Measurements from ENCODE around the gene TRABD2B.

The TRABD2B gene

DNA sequence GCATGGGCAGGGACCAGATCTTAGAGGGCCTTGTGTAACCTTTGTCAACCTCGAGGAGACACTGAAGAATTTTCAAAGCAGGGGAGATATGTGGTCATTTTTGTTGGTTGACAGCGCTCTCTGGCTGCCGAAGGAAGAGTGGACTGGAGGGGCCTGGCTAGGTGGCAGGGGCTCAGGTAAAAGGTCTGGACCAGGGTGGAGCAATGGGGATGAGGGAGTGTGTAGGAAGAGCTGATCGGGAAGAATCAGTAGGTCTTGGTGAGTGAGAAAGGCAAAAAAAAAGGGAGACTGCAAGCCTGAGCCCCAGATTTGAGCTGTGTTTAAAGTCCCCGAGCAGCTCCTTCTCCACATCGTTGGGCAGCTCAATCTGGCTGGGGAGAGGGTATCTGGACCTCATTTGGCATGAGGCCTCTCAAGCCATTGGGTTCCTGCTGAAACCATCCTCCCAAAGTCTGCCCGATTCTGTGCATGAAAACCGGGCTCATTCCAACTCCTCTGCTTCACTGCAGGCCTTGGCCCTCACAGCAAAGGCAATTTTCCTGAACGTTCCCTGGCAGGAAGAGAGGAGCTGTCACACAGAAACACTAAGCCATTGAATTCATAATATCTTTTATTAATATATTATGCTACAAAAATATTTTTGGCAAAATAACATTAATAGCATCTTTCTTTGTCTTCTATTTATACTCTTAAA lies 237.1 kb downstream of the TRABD2B start:
- no peak for DNase-seq (ENCODE audit: low read depth)
- no peak overlapping the region for H3K4me3 ChIP-seq (ENCODE audit: low read depth, low read length)
- TF ChIP-seq, protein P1, sequence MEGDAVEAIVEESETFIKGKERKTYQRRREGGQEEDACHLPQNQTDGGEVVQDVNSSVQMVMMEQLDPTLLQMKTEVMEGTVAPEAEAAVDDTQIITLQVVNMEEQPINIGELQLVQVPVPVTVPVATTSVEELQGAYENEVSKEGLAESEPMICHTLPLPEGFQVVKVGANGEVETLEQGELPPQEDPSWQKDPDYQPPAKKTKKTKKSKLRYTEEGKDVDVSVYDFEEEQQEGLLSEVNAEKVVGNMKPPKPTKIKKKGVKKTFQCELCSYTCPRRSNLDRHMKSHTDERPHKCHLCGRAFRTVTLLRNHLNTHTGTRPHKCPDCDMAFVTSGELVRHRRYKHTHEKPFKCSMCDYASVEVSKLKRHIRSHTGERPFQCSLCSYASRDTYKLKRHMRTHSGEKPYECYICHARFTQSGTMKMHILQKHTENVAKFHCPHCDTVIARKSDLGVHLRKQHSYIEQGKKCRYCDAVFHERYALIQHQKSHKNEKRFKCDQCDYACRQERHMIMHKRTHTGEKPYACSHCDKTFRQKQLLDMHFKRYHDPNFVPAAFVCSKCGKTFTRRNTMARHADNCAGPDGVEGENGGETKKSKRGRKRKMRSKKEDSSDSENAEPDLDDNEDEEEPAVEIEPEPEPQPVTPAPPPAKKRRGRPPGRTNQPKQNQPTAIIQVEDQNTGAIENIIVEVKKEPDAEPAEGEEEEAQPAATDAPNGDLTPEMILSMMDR (IDR thresholded peaks at IDR 0.05; ENCODE audit: control insufficient read depth, extremely low read depth, insufficient read depth): no peak

DNA sequence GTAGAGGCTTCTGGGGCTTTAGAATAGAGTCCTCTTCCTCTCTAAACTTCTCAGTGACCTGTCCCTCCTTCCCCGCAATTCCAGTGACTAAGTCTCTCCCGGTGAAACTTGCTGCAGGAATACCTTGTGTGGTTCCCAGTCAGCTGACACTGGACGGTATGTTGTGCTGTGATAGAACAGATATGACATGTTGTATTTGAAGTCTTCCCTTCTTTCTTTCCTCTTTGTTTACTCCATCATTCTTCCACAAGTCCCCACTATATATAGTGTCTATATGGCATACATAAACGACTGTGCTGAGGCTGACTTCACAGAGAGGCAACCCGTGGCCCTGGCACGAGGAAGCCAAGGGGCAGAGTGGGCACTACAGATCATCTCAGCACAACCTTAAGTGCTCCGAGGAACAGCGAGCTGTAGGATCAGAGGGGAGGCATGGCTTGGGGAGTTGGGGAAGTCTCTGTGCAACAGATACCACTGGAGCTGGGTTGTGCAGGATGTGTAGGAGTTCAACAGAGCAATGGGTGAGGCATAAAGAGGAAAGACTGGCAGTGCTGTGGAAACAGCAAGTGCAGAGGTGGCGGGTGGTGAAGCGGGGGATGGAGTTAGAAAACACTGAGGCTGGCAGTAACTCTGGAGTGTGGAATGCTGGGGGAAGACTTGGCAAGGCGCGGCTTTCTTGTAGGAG lies 237.8 kb downstream of the TRABD2B start:
- no peak for DNase-seq (ENCODE audit: low read depth)
- TF ChIP-seq, protein P1 (IDR thresholded peaks at IDR 0.05; ENCODE audit: control insufficient read depth, extremely low read depth, insufficient read depth): no peak
- H3K4me3 ChIP-seq (ENCODE audit: low read depth, low read length): no peak overlapping the region

DNA sequence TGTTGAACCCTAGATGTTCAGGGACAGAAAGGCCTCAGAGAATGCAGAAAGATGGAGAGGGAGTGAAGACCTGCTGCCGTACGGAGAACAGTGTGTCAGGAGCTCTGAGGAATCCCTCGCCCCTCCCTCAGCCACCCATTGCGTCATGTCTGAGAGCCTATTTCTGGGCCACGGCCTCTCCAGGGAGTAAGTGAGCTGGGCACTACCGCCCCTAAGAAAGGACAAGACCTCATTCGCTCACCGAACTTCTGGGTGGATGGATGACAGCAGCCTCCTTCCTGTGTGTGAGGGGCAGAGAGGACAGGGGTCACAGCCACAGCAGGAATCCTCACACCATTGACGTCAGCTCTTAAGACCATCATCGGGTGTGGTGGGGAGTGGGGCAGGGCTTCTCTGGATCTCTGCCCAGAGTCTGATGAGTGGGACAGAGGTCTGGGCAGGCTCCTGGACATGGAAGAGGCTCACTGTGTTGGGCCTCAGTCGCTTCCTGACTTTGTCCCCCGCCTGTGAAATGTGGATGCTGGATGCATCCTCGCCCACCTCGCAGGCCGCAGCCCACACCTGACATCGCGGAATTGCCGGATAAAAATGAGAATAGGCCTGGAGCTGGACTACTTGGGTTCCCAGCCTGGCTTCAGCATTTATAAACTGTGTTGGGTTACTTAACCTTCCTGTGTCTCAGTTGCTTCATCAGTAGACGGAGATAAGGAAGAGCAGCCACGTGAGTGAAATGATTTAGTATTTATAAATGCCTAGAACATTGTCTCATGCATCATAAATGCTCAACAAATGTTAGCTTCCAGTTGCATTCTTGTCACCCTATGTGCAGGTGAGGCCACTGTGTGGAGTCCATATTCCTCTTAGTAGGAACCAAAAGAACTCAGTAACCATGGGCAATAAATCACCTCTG lies 238.6 kb downstream of the TRABD2B start:
- no peak overlapping the region for H3K4me3 ChIP-seq (ENCODE audit: low read depth, low read length)
- TF ChIP-seq, protein P1 (IDR thresholded peaks at IDR 0.05; ENCODE audit: control insufficient read depth, extremely low read depth, insufficient read depth): no peak
- no peak for DNase-seq (ENCODE audit: low read depth)

DNA sequence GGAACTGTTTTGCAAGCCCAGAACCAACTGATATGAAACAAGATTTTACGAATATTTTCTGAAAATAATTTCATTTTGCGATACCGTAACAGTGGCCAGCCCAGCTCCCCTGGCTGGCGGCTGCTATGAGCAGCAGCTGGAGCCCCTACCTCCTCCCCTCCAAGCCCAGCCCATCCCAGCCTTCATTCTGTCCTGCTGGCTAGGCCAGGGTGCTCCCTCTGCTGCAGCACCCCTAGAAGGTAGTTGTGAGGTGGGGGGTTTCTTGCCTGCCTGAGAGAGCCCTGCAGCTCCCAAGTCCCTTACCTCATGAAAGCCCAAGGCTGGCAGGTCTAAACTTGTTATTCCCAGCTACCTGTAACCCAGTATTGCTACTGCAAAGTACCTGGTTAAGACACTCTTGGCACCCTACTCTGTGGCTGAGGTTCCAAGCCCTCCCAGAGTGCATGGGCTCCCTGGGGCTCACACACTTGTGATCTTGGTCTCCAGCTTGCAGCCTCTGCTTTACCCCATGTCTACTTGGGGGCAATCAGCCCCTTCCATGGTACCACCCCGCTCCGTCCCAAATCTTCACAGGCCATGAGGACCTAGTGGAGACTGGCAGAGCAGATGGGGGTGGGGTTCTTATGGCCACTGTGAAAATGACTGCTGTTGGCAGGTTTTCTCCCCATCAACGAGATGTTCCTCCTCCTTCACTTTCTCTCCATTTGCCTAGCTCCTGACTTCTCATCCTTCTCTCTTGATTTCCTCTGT lies 239.8 kb downstream of the TRABD2B start:
- H3K4me3 ChIP-seq (ENCODE audit: low read depth, low read length): no peak overlapping the region
- DNase-seq (ENCODE audit: low read depth): no peak
- TF ChIP-seq, protein P1 (IDR thresholded peaks at IDR 0.05; ENCODE audit: control insufficient read depth, extremely low read depth, insufficient read depth): no peak

DNA sequence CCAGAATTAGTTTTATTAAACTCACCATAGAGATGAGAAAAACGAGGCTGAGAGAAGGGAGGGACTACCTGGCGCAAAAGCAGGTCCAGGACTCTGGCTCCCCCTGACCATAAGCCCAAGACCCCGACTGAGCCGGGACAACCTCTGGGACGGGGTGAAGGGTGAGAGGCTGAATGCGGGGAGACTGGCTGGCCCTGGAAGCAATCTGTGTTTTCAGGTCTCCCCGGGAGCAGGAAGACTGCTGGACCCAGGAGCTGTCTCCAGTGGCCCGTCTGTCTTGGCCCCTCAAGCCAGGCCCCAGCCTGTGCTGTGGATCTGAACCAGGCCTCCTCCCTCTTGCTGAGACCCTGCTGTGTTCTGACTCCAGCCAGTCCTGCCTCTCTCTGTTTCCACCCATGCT lies 240.8 kb downstream of the TRABD2B start:
- DNase-seq (ENCODE audit: low read depth): no peak
- TF ChIP-seq, protein P1 (IDR thresholded peaks at IDR 0.05; ENCODE audit: control insufficient read depth, extremely low read depth, insufficient read depth): no peak
- H3K4me3 ChIP-seq (ENCODE audit: low read depth, low read length): no peak overlapping the region

DNA sequence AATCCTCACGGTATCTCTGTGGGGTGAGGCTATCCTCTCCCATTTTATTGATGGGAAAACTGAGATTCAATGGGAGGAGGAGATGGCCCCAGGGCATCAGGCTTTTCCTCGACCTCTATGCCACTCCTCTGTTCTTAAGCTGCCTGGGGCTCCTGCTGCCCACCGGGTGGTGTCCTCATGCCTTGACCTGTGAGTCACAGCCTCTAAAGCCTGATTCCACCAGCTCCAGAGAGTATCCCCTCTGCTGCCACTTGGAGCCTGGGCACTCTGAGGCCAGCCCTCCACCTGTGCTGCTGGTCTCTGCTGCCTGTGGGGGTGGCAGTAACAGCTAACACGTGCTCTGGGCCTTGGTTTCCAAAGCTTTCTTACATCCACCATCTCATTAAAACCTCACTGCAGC lies 241.2 kb downstream of the TRABD2B start:
- DNase-seq (ENCODE audit: low read depth): no peak
- no peak overlapping the region for H3K4me3 ChIP-seq (ENCODE audit: low read depth, low read length)
- TF ChIP-seq, protein P1 (IDR thresholded peaks at IDR 0.05; ENCODE audit: control insufficient read depth, extremely low read depth, insufficient read depth): no peak
